T-helper 1 cell treated with Interleukin-12 subunit alpha and Interleukin-12 subunit beta and Interleukin-4 antibody, amounts not matched to agents 30 μg/mL and 1 μg/mL, for 36 hours (primary cell): ENCODE data around the gene GPR161.
"Not testable (repeated sequence)": the region's sequence is repeated elsewhere in the genome, so short reads cannot be mapped to it uniquely, and the experiment has no call there.

Source experiments
- H3K27ac Mint-ChIP-seq: one replicate; pipeline ENCODE4 v1.8.0; 2021; ENCODE audit warnings: mild to moderate bottlenecking, mixed read lengths
- H3K27me3 Mint-ChIP-seq: one replicate; pipeline ENCODE4 v1.8.0; 2021; ENCODE audit warnings: low read depth, mixed read lengths
- H3K36me3 Mint-ChIP-seq: one replicate; pipeline ENCODE4 v1.8.0; 2021; ENCODE audit warnings: low read depth, mixed read lengths
- H3K4me1 Mint-ChIP-seq: one replicate; pipeline ENCODE4 v1.8.0; 2021; ENCODE audit warnings: low read depth, mixed read lengths
- H3K4me3 Mint-ChIP-seq: one replicate; pipeline ENCODE4 v1.8.0; 2021; ENCODE audit warnings: mild to moderate bottlenecking, moderate library complexity, mixed read lengths
- H3K9me3 Mint-ChIP-seq: one replicate; pipeline ENCODE4 v1.8.0; 2021; ENCODE audit warnings: mixed read lengths

GPR161 gene

DNA sequence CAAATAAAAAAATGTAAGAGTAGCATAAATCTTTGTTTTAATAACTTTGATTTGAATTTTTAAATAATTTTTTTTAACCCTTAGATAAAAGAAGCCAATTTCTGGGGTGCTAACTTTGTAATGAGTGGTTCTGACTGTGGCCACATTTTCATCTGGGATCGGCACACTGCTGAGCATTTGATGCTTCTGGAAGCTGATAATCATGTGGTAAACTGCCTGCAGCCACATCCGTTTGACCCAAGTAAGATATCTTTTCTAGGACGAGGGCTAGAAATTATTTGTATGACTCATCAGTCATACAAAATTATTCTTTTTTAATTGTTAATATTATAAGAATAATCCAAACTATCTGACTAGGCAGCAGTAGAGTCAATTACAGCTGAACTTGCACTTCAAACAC is 71.2 kb downstream of the GPR161 start:
- no peak overlapping the region for H3K27ac Mint-ChIP-seq
- H3K27me3 Mint-ChIP-seq, result no peaks in the 10 kb centered on the region
- no peaks in the 10 kb centered on the region for H3K4me1 Mint-ChIP-seq
- peaks cover 23% of the 10 kb centered on the region for H3K36me3 Mint-ChIP-seq
- H3K4me3 Mint-ChIP-seq, result no peak overlapping the region
- no peaks in the 10 kb centered on the region for H3K9me3 Mint-ChIP-seq

DNA sequence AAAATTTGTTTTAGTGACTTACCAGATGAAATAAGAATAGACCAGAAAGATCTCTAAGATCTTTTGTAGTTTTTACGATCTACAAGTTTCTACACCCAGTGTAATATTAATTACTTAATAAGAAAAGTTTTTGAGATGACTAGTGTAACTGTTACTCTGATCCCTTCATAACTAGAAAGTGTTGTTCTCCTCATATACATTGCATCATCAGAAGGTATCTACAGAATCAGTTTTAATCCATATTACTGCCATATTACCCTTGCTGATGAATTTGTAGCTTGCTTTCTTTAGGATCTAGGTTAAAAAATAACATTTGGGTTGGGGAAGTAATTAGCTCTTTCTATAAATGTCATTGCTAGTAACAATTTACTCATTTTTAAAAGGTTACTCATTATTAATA is 72.5 kb downstream of the GPR161 start:
- no peaks in the 10 kb centered on the region for H3K27me3 Mint-ChIP-seq
- H3K27ac Mint-ChIP-seq, result no peak overlapping the region
- H3K36me3 Mint-ChIP-seq, result peaks cover 19% of the 10 kb centered on the region

DNA sequence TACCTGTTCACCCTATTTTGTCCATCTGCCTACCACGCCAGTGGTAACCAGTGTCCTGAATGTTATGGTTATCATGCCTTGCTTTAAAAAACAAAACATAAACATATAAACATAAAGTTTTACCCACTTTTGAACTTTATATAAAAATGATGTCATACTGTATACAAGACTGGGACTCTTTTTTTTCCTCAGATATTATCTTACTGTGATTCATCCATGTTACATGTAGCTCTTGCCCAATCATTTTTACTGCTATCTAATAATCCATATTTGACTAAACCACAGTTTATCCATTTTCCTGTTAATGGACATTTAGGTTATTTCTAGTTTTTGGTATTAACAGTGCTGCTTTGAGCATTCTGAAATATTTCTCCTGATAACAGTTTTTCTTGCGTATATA is 78.8 kb downstream of the GPR161 start:
- Mint-ChIP-seq H3K9me3 (no peaks in the 10 kb centered on the region), H3K36me3 (peaks cover 2% of the 10 kb centered on the region), H3K27ac (no peak overlapping the region), H3K27me3 (no peaks in the 10 kb centered on the region), H3K4me3 (no peak overlapping the region), H3K4me1 (peaks cover 3% of the 10 kb centered on the region)

More for the DNA sequence above, 72.5 kb downstream of the GPR161 start:
- Mint-ChIP-seq H3K4me3 (no peak overlapping the region), H3K4me1 (no peaks in the 10 kb centered on the region), H3K9me3 (no peaks in the 10 kb centered on the region)

DNA sequence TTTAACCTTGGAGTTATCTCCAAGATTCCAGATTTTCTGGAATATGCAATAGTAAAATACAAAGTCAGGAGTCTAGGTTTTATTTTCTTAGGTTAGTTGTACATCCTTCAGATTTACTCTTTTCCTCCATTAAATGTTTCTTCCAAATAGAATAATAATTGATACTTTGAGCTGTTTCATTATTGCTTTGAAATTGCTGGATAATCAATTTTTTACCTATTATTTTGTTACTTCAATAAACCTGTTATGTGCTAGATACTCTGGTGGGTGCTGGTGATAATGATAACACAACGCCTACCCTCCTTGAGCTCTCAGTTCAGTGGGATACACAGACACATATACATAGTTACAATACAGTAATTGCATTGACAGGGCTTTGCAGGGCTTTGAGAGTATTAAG is 79.4 kb downstream of the GPR161 start:
- peaks cover 3% of the 10 kb centered on the region for H3K4me1 Mint-ChIP-seq
- peaks cover 2% of the 10 kb centered on the region for H3K36me3 Mint-ChIP-seq
- no peaks in the 10 kb centered on the region for H3K27me3 Mint-ChIP-seq
- no peak overlapping the region for H3K27ac Mint-ChIP-seq
- H3K4me3 Mint-ChIP-seq, result no peak overlapping the region
- H3K9me3 Mint-ChIP-seq, result no peaks in the 10 kb centered on the region

DNA sequence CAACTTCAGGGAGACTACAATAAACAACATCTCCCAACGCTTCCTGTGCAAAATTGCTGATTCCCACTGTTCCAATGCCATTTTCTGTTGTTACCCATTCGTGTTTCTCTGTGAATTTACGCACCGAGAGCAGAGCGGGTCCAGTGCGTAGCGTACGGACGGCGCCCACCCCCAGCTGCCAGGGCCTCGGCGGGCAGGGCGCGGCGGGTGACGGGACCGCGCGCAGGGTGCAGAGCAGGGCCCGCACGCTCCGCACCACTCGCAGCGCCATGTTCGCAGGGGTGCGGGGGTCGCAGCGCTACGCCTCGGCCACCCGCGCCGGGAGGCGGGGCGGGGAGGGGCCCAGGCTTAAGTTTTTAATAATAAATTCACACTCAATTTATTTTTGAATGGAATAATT is 80.6 kb downstream of the GPR161 start:
- H3K4me3 Mint-ChIP-seq, H3K27ac Mint-ChIP-seq, H3K36me3 Mint-ChIP-seq, H3K27me3 Mint-ChIP-seq, H3K4me1 Mint-ChIP-seq, H3K9me3 Mint-ChIP-seq: not testable (repeated sequence)

DNA sequence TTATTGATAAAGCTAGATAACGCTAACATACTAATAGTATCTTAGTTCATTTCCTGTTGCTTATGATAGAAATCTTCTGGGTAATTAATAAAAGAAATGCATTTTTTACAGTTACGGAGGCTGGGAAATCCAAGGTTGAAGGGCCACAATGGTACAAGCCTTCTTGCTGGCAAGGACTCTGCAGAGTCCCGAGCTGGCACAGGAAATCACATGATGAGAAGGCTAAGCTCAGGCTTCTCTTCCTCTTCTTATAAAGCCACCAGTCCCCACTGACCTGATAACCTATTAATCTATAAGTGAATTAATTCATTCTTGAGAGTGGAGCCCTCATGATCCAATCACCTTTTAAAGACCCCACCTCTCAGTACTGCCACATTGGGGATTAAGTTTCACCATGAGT is 82.6 kb downstream of the GPR161 start:
- no peak overlapping the region for H3K4me3 Mint-ChIP-seq
- no peak overlapping the region for H3K27ac Mint-ChIP-seq
- peaks cover 2% of the 10 kb centered on the region for H3K36me3 Mint-ChIP-seq
- H3K27me3 Mint-ChIP-seq, result no peaks in the 10 kb centered on the region
- peaks cover 5% of the 10 kb centered on the region for H3K4me1 Mint-ChIP-seq
- H3K9me3 Mint-ChIP-seq, result no peaks in the 10 kb centered on the region

DNA sequence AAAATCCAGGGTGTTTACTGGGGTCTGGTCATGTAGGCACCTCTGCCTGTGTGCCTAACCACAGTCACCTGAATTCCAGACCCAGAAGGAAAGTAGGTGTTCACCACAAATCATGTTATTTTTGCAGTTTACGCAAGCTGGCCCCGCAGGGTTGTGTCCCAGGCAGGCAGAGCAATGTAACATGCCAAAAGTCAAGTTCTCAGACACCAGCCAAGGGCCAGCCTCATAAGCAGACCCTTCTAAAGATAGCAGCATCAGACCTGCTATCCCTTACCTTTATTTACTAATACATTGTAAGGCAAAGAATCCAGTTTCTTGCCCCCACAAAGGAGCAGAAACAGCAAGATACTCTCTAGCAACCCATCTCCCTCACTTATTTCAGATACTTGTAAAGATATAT is 83.0 kb downstream of the GPR161 start:
- Mint-ChIP-seq H3K9me3 (no peaks in the 10 kb centered on the region), H3K36me3 (peaks cover 2% of the 10 kb centered on the region), H3K27me3 (no peaks in the 10 kb centered on the region), H3K27ac (no peak overlapping the region), H3K4me3 (no peak overlapping the region), H3K4me1 (peaks cover 5% of the 10 kb centered on the region)

DNA sequence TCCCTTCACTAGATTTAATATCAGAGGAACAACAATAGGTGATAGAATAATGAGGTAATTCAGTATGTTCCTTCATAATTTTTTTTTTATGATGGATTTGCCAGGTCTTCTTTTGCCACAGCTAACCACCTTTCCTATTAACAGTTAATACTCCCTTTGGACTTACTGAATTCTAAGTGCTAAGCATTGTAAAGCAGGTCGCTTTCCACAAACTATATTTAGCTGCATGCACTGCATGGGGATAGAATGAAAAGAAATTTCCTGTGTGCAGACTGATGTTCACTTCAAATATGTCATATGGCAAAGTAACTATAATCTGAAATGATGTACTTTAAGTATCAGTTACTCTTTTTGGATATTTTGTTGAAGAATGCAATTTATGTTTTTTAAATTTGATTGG is 85.8 kb downstream of the GPR161 start:
- Mint-ChIP-seq H3K36me3 (peaks cover 4% of the 10 kb centered on the region), H3K9me3 (no peaks in the 10 kb centered on the region), H3K27me3 (no peaks in the 10 kb centered on the region), H3K4me3 (no peak overlapping the region), H3K27ac (no peak overlapping the region), H3K4me1 (peaks cover 5% of the 10 kb centered on the region)

DNA sequence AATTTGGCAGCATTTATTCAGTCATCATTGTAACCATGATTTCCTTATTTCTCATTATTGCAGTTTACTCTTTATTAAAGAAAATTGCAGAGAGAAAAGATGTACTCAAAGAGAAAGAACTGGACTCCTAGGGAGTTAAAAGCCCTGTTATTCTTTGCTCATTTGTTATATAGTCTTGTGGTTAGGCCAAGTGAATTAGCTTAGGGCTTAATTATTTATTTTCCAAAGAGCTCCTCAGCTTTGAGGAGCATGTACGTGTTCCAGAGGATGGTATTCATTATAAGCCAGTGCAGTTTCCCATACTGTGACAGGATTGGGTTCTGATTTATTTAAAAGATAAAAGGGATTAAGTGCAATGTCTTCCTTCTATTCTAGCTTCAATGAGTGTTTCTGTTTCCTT is 86.4 kb downstream of the GPR161 start:
- Mint-ChIP-seq H3K27ac (no peak overlapping the region), H3K4me3 (no peak overlapping the region), H3K27me3 (no peaks in the 10 kb centered on the region), H3K36me3 (peaks cover 3% of the 10 kb centered on the region), H3K9me3 (no peaks in the 10 kb centered on the region), H3K4me1 (peaks cover 5% of the 10 kb centered on the region)

DNA sequence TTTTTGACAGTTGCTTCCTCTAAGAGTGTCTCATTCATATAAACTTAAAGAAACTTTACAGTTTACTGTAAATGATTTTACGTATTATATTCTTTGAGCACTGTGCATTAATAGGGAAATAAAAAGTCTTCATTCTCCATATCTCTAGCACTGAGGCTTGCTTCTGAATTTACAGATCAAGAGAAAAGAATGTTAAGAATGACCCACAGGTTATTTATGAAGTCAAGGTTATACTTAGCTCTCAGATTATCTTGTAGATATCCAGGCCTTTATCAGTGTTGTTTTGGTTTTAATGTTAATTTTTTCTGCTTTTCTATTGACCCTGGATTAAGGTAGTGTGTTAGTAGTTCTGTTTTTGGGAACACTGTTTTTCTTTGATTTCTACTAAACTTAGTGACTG is 91.4 kb downstream of the GPR161 start:
- H3K36me3 Mint-ChIP-seq, result peaks cover 13% of the 10 kb centered on the region
- H3K4me3 Mint-ChIP-seq, result no peak overlapping the region
- no peaks in the 10 kb centered on the region for H3K27me3 Mint-ChIP-seq
- H3K4me1 Mint-ChIP-seq, result no peaks in the 10 kb centered on the region
- no peak overlapping the region for H3K27ac Mint-ChIP-seq
- H3K9me3 Mint-ChIP-seq, result no peaks in the 10 kb centered on the region

DNA sequence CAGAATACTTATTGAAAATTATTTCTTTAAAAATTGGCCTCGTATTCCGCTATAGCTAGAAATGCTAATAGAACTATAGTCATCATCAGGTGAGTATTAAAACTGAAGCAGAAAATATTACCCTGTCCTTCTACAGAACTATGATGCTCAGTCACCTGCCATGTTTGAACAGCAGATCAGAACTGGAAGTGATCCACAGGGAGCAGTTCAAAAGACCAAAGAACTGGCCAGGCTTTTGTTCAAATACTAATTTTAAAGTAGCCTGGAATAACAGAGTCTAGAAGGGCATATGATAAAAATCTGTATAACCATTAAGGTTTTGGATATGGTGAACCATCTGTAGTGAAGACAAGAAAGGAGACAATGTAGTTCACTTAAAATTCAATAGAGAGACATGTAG is 94.4 kb downstream of the GPR161 start:
- Mint-ChIP-seq H3K9me3 (no peaks in the 10 kb centered on the region), H3K4me3 (no peak overlapping the region), H3K4me1 (no peaks in the 10 kb centered on the region), H3K27me3 (no peaks in the 10 kb centered on the region), H3K36me3 (peaks cover 12% of the 10 kb centered on the region), H3K27ac (no peak overlapping the region)

DNA sequence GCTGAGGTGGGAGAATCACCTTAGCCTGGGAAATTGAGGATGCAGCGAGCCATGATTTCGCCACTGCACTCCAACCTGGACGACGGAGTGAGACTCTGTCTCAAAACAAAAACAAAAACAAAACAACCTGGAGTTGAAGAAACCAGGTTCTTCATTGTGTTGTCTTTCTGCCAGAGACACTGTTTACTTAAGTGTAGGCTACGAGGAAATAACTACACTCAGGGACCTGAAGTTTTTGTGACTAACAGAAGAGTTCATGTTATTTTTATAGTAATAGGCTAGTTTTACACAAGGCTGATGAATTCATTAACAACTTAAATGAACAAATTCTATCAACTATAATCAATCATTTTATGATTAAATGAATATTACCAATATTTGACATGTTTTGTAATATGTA is 101.4 kb downstream of the GPR161 start:
- Mint-ChIP-seq H3K36me3 (peaks cover 3% of the 10 kb centered on the region), H3K27ac (no peak overlapping the region), H3K9me3 (no peaks in the 10 kb centered on the region), H3K4me1 (no peaks in the 10 kb centered on the region), H3K4me3 (no peak overlapping the region), H3K27me3 (no peaks in the 10 kb centered on the region)

DNA sequence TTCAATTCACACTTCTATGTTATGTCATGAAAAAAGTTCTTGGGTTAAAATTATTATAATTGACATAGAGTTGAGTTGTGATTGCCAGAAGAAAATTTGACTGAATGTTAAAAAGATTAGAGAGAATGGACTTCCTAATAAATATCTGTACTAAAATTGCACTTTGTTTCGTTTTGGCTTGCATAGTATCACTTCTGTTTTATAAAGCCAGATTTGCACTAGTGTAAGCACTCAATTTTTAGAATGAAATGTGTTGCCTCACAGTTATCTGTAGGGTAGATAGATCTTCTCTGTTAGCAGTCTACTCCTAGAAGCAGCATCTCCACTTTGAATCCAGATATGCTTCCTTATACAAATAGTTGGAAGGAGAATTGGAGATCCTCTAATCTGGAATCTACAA is 104.7 kb downstream of the GPR161 start:
- Mint-ChIP-seq H3K27me3 (no peaks in the 10 kb centered on the region), H3K4me1 (no peaks in the 10 kb centered on the region), H3K27ac (no peak overlapping the region), H3K9me3 (no peaks in the 10 kb centered on the region), H3K4me3 (no peak overlapping the region), H3K36me3 (peaks cover 3% of the 10 kb centered on the region)

DNA sequence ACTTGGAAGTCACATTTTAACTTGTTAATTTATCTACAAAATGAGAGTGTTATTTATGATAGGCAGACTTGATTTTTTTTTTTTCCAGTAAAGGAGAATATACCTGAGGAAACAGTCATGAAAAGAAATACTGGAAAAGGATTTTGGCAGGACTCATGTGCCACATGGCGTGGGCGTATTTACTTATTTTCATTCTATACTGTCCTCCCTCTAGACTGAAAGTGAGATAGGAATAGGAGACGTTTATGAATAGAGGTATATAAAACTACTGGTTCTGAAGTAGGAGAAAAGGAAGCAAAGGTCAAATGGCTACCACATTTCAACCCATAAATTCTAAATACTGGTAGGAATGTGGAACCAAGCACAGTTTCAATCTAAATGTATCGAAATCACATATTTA is 105.1 kb downstream of the GPR161 start:
- Mint-ChIP-seq H3K9me3 (no peaks in the 10 kb centered on the region), H3K27me3 (no peaks in the 10 kb centered on the region), H3K4me1 (no peaks in the 10 kb centered on the region), H3K27ac (no peak overlapping the region), H3K4me3 (no peak overlapping the region), H3K36me3 (peaks cover 3% of the 10 kb centered on the region)

DNA sequence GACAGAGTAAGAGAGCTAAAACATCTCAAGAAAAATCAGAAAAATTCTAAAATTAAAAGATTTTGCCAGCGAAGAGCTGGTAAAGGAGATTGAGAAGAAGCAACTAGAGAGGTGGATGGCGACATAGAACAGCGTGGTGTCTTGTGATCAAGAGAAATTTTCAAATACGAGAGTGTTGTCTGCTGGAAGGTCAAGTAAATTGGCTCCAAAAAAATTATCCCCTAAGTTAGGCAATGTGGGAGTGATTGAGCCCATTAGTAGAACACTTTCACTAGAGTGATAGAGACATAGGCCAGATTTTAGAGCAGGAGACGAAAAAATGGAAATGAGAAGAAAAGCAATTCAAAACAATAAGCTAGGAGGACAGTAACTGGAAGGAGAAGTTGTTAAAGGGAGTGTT is 105.5 kb downstream of the GPR161 start:
- Mint-ChIP-seq H3K9me3 (no peaks in the 10 kb centered on the region), H3K4me1 (no peaks in the 10 kb centered on the region), H3K27ac (no peak overlapping the region), H3K36me3 (peaks cover 3% of the 10 kb centered on the region), H3K27me3 (no peaks in the 10 kb centered on the region), H3K4me3 (no peak overlapping the region)
